IPS DF 4.7 (cell line): ENCODE results near the gene MIEF1.

Experiments used
- DNase-seq: peaks from one replicate; pipeline ENCODE4 v3.0.0-alpha.2; 2013; ENCODE audit warnings: low spot score; ENCODE audit errors: extremely low read depth

MIEF1 gene

DNA sequence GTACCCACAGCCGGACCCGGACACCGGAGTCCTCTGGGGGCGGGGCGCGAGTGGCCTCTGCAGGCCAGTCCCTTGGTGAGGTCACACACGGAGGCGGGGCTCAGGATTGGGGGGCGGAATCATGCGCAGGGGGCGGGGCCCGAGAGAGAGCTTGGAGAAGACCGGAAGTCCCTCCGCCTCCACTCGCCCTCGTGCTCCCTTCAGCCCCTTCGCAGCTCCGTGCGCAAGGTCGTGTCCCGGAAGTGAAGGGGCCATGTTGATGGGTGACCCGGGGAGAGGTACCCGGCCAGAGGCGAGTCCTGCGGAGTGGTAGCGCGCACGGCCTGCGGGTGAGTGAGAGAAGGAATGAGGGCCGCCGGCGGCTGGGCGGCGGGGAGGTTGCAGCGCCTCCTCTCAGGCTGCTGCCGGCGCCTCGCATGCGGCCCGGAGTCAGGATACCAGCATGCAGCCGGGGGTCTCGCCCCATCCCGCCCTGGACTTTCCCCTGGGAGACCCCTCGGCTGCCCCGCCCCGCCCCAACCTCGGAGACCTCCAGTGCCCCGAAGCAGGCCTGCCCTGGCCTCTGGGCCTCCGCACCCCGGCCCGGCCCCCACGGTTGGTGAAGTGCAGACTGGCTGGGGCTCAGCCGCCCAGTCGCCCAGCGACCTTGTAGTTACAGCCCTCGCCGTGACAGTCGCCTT lies at the start of gene MIEF1:
MIEF1 (plus strand) TSS at position 182 of the 680 bp plus-strand sequence. CDS start 9,005 bp downstream, outside the sequence.
- DNase-seq = no peak

DNA sequence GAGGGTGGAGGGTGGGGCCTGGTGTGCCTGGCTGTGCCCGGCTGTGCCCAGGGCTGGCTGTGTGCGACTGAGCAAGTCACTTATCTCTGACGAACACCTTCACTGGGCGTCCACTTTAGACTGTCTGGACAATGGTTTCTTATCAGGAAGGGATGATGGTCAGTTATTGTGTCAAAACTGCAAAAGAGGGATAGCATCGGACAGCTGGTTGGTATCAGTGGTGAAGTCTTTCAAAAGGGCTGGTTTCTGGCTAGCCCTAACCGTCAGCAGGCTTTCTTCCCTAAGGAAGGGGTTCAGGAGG lies 49.4 kb upstream of the MIEF1 start:
- no peak for DNase-seq

DNA sequence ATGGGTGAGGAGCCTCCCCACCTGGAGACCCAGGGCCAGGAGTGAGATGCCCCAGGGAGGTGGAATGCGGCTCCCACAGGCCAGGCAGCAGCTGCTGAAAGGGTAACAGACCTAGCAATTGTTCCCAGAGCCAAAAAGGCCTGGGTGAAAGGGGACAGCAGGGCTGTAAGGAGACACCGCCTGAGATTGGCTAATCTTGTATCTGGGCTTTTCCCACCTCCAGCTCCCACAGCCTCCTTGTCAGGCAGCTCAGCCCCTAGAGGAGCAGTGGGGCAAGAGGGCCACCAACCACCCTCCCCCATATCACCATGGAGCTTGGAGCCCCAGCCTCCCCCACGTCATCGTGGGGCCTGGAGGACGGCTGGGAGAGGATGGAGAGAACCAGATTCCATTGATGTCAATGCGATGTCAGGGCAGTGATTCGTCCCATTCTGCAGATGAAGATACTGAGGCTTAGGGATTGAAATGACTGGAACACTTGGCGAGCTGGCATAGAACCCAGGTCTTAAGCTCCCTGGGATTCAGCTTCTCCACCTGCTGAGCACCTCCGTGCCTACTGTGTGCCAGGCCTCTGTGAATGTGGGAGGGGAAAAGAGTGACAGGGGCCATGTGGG lies 48.2 kb upstream of the MIEF1 start:
- DNase-seq = no peak

DNA sequence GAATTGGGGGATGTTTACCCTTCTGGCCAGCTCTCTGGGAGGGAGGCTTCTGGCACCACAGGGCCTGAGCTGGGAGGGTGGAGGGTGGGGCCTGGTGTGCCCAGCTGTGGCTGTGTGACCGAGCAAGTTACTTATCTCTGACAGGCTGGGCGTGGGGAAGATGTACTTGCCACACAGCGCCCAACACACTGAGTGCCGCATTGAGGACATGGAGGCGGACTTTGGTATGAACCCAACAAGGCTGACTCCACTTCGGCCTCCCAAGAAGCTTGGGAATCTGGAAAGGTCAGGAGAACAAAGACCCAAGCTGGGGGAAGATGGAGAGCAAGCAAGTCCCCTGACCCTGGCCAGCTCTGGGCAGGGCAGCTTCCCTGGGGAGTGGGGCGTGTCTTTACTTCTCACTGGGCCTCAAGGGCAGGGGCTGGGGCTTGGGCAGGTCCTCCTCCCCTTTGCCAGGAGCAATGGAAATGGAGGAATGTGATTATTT lies 47.7 kb upstream of the MIEF1 start:
- no peak for DNase-seq

DNA sequence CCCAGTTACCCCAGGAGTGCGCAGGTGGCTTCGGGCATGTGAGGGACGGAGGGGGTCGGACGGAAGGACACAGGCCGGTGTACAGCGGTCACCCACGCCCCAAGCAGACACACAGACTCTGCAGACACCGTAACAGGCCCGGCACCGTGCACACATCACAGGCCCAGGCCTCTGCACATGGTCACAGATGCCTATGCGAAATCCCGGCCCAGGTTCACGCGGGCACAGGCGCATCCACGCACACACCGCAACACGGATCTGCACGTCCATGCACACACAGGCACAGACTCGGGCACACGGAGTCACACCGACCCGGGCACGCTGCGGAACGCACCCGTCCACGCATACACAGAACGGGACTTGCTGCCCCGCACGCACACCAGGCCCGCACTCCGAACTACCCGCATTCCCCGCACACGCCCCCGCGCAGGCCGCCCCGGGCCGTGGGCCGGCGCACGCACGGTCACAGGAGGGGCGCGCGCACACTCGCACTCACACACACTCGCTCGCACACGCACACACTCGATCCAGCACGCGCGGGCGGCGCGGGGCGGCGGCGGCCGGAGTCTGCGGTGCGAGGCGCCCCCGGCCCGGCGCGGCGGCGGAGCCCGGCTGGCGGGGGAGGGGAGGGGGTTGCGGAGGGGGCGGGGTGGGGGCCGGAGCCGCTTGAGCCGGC lies 45.4 kb upstream of the MIEF1 start, which contains the start of gene MGAT3:
MGAT3 (plus strand) TSS at position 491 of the 676 bp plus-strand sequence. CDS start 30,336 bp downstream, outside the sequence.
- no peak for DNase-seq

DNA sequence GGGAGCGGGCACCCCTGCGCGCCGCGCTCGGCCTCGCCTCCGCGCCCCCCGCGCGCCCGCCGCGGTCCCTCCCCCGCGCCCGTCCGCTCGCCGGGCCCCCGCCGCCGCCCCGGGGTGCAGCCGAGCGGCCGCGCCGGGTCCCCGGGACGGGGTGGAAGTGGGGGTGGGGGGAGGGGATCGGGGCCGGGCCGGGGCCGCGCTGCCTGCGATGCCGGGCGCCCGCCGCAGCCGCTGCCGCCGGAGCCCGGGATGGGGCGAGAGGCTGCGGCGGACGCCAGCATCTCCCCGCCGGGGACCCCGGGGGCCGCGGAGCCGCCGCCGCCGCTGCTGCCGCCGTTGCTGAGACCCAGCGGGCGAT lies 44.9 kb upstream of the MIEF1 start:
- DNase-seq = no peak

DNA sequence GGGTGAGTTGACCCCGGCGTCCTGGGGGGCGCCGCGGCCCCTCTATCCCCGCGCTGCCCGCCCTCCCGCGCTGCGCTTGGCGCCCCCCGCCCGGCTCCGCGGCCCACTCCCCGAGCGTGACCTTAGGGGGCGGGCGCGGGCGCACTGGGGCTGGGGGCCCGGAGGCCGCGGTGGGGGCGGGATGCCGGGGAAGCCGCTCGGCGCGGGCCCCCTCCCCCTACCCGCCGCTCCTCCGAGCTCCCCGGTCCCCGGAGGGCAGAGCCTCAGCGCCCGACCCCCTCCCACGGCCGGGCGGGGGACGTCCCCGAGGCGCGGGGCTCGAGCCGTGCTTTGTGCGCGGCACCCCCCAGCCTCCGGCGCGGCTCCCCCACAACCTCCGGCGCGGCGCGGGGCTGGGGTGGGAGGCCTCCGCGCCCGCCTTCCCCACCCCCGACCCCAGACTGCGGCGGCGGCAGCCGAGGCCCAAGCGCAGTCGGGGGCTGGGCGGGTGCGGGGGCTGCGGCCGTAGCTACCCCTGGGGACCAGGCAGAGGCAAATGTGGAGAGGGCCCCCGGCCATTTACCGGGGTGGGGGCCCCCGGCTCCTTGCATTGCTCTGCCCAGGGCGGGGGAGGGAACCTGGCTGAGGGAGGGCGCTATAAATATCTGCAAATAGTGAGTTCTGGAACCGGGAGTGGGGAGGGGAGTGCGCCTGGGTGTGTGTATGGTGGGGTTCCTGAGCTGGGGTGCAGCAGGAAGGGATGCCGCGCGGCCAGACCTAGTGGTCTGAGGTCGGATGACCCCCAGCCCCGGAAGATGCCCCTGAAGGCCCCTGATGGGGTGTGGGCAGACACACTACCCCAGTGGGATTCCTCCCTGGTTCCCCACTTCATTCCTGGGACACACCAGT lies 44.3 kb upstream of the MIEF1 start:
- no peak for DNase-seq

DNA sequence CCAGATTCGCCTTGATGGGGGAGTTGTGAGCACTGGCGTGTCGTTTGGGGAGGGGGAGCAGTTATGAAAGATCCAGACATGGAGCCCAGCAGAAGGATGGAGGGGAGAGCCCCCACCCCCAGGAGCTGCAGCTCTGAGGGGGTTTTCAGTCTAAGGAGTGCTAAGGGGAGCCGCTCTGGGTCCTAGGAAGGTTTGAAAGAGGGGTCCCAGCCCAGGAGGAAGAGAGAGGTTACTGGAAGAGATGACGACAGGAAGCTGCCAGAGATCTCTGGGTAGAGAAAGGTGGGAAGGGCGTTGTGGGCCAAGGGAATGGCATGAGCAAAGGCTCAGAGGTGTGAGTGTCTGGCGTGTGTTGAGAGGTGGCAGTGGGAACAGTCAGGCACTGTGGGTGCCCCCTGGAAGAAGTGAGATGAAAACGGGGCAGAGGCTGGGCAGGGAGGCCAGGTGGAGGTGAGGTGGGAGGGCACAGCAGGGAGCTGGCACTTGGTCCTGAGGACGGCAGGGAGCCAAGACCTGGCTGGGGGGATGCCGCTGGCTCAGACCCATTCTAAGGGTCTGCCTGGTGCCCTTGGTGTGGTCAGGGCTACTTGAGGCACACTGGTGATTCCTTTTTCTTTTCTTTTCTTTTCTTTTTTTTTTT lies 43.5 kb upstream of the MIEF1 start:
- no peak for DNase-seq

DNA sequence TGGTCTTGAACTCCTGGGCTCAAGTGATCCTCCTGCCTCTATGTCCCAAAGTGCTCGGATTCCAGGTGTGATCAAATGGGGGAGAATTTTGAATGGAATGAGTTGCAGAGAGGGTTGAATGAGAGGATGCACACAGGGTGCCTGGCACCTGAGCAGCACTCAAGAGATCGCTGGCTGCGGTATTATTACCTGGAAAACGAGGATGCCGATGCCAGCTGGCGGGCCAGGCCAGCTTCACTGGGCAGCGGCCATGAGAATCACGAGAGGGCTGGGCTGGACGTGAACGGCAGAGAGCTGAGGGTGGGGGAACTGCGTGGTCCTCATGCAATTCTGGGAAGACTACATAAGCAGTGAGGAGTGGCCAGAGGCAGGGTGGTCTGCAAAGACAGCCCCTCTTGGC lies 42.4 kb upstream of the MIEF1 start:
- DNase-seq = no peak

DNA sequence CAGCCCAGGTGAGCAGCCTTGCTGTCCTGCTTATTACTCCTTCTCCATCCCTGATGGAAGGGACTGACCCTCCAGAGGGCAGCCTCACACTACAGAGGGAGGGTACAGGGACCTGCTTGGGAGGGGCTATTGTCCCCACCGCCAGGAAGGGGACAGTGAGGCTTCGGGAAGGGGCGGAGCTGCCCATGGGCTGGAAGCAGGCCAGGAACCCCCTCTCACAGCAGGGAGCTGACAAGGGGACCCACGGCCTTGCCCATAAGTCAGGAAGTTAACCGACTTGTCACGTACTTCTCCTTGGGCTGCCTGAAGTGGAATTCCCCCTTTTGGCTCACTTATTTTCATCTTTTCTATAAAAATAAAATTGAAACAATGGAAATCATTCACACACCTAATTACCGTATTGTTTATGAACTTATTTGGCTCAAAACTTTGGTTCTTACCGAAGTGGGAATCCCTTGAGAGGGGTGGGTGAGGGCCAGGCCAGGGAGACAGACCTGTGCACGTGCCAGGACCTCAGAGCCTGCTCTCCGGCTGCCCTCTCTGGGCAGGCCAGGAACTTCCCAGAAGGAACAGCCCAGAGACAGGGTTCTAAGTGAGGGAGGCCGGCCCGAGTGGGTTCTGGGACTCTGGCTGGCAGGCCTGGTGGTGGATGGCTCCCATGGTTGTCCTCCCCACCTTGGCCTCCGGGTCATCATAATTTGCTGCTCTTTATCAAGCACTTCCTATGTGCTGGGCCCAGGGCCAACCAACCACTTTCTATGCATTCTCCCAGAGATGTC lies 39.5 kb upstream of the MIEF1 start:
- no peak for DNase-seq

DNA sequence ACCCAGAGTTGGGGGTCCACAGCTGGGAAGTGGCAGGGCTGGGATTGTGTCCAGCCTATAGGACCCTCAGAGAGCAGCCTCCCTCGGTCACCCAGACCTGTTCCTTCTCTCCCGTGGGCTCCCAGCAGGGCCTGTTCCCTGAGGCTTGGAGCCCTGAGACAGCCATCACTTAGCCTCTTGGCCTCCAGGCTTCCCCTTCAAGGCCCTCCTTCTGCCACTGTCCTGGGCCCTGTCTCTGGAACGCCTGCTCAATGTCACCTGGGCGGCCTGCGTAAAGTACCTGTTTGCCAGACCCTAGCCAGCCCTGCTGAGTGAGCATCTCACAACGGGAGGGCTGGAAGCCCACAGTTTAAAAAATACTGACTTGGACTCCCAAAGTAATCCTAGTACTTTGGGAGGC lies 38.8 kb upstream of the MIEF1 start:
- no peak for DNase-seq

DNA sequence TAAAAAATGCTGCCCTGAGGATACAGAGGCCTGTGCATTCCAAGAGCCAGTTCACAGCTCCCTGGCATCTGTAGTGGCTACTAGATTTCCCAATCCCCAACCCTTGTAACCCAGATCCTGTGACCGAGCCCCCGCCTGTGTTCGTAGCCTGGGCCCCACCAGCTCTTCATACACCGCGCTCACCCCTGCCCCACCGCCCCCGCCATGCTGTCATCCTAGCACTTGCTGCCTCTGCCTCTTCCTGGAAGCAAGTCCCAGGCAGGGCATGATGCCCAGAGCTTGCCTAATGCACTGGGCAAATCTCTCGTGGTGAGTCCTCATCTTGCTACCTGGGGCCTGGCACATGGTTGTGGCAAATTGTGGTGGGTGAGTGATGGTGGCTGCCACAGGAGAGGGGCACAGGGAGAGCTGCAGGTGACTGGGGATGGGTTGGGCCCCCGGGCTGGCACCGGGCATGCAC lies 38.1 kb upstream of the MIEF1 start:
- DNase-seq = no peak

DNA sequence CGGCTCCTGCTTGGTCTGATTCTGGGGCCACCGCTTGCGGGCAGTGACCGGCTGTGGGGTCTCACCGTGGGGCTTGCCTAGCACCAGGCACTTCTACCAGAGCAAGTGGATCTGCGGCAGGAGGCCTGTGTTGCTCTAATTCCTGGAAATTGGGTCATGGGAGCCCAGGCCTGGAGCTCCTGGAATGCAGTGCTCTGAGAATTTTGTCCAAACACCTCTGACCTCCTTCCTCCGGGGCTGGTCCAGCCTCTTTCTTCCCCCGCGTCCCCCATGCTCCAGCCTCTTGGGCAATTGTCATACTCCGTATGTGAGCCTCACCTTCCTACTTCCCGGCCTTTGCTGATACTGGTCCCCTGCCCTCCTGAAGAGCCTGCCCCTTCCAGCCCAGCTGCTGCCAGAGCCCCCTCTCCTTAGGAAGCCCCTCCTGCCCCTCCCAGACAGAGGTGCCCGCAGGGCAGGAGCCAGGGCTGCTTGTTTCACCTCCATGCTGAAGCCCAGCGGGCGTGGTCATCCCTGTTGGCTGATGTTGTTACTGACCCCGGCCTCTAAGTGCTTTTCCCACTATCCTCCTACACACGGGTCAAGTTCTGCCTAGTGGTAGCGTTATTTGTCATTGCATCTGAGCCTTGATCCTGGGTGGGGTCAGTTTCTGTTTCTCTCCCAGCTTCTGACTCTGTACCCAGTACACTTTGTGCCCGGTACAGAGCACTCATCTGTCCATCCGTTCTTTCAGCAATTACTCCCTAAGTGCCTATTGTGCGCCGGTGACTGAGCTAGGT lies 35.7 kb upstream of the MIEF1 start:
- no peak for DNase-seq

DNA sequence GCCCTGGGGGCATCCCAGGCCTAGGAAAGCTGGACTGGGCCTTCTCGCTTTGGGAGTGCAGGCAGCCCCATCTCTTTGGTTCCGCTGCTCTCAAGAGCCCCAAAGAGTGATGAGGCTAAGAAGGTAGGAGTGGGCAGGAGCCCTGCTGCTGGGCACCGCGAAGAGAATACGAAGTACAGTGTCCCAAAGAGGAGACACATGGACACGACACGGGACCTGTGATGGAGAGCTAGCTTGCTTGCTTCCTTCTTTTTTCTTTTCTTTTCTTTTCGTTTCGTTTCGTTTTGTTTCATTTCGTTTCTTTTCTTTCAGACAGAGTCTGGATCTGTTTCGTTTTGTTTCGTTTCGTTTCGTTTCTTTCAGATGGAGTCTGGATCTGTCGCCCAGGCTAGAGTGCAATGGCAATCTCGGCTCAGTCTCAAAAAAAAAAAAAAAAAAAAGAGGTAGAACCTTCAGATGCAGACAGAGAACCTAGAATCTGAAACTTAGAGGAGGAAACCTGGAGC lies 34.6 kb upstream of the MIEF1 start:
- no peak for DNase-seq

DNA sequence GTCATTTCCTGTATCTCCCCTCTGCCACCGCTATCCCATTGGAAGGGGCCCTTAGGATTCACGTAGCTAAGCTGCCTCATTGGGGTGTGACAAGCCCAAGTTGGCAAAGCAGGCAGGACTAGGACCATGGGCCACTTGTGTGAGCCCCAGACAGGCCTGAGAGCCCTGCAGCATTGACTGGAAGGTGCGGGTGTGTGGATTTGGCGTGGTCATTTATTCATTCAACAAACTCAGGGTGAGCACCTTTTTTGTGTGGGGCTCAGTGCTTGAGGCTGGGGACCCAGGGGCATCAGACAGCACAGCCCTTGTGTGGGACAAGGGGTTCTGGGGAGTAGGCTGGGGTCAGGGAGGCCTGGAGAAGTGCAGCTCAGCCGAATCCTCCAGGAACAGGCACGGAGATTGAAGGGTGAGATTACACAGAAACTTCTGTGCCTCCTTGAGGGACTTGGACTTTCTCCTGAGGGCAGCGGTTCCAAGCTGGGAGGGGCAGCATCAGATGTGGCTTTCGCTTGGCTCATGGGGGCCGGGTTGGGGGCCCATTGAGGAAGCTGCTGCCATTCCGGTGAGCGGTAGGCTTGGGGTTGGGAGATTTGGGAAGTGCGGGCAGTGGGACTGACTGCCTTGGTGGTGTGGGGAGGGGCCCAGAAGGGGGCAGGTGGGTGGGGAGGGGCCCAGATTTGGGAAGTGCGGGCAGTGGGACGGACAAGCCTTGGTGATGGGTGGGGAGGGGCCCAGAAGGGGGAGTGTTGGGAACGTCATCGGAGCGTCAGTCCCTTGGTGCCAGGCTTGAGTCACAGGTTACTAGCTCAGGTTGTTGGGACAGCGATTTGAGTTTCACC lies 33.4 kb upstream of the MIEF1 start:
- DNase-seq = no peak

DNA sequence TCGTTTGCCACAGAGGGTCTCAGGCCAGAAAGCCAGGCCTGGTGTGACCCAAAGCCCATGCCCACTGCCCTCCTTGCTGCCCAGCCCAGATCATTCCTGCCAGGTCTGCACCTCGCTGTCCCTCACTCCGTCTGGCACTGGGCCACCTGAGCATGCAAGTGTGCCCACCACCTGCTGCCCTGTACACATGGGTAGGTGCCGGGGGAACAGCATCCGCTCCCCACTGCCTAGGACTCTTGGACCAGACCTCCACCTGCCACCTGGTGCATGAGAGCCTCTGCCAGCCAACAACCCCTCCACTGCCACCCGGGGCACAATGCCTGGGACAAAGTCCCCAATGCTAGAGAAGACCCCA lies 32.8 kb upstream of the MIEF1 start:
- DNase-seq = no peak

DNA sequence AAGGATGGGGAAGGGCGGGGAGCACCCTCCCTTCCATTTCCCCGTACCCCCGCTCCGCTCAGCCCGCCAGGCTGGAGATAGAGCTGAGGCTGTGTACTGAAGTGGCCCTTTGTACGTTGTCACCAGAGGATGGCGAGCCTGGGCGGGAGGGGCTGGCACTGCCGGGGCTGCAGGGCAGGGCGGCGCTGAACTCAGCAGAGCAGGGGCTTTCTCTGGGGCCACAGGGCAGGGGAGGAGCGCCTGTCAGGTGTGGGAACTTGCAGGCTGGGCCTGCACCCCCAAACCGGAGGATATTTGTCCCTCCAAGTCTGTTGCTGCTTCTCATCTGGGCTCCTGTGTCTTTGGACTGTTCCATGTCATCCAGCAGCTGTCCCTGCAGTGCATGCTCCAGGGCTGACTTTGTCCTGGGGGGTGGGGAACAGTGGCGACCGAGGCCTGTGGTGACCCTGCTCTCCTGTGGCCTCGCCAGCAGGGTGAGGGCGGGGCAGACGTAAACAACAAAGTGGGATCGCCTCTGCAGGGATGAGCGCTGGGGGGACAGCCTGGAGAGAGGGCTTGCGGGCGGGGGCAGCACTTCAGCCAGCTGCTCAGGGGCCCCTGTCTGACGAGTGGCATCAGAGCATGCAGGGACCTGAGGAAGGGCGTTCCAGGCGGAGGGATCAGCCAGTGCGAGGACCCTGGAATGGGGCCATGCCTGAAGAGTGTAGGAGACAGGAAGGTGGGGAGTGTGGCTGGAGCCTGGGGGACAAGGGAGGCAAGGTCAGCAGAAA lies 32.2 kb upstream of the MIEF1 start:
- no peak for DNase-seq
